Psoas muscle (tissue), 8 donors: ENCODE results near the gene NOTCH4. TPM values are rescaled to one million over a fixed set of nuclear protein-coding genes. Genes with fewer than 3 reads are reported as not detected.

ENCODE experiments used
- ATAC-seq, 4 donors: fragments of 200-7000 bp; cut with Tn5 transposase; one replicate each; pipeline ENCODE4 v1.9.1; 2020; ENCODE audit warnings: moderate library complexity in 3 of 4, mild to moderate bottlenecking in 2 of 4
- DNase-seq, 2 donors: peaks; one replicate each; pipeline ENCODE4 v3.0.0-alpha.2; 2020
- H3K27ac ChIP-seq: fragments of 200-600 bp; one replicate; pipeline ENCODE4 v1.8.0; 2022
- H3K27me3 ChIP-seq, 3 donors: fragments of 200-600 bp in 1 of 3; one replicate each; pipeline versions ENCODE4 v1.6.1 to v1.8.0; 2013 to 2022; ENCODE audit warnings: low read length in 2 of 3, mild to moderate bottlenecking in 2 of 3, moderate library complexity in 1 of 3; ENCODE audit not compliant: insufficient read depth in 3 of 3
- H3K36me3 ChIP-seq, 2 donors: fragments of 200-600 bp in 1 of 2; one replicate each; pipeline versions ENCODE4 v1.6.1 to v1.8.0; 2013 to 2022; ENCODE audit warnings: low read depth in 1 of 2, mild to moderate bottlenecking in 1 of 2, moderate library complexity in 1 of 2; ENCODE audit not compliant: insufficient read depth in 1 of 2
- H3K4me1 ChIP-seq: fragments of 200-600 bp; one replicate; pipeline ENCODE4 v1.8.0; 2022
- H3K4me3 ChIP-seq: fragments of 200-600 bp; one replicate; pipeline ENCODE4 v1.8.0; 2022; ENCODE audit warnings: mild to moderate bottlenecking
- H3K9me3 ChIP-seq: fragments of 200-600 bp; one replicate; pipeline ENCODE4 v1.8.0; 2022
- WGBS, 3 donors: extraction: QIAGEN DNeasy Blood & Tissue Kit; methylation state at CpG; one replicate each; pipeline versions ENCODE4 v1.1.6 to v1.1.7; 2013; 5-methylcytosine and 5-hydroxymethylcytosine counted together
- intact Hi-C, 2 donors: fragments of 100-400 bp; cut with DNase I; formaldehyde crosslinking; loops; one replicate each; pipeline versions ENCODE4 v1.11.0 to v1.14.2; 2022
- polyA plus RNA-seq, 3 donors: library from polyadenylated mRNA; stranded (reverse); fragments of 200-250 nt; gene quantifications; one replicate each; pipeline ENCODE4 v1.2.3, GENCODE V29; 2013
- total RNA-seq, 4 donors: library from RNA; stranded (reverse); fragmentation: NEBNext Ultra II Directional in 2 of 4; extraction: Animal tissue kit (Norgen Biotek cat#: 25700) in 2 of 4; gene quantifications; one replicate each; pipeline versions ENCODE4 v1.2.1 to v1.2.4, GENCODE V29; 2021 to 2023
- TF ChIP-seq, protein P1 (sequence below): fragments of 200-600 bp; IDR thresholded peaks from one replicate; pipeline ENCODE4 v1.8.0; 2022; ENCODE audit warnings: antibody characterized with exemption
- donor health status: healthy with polysubstance abuse.
- donor health status: DM: no; HTN: no; CAD: no; lungs with moderate emphysema.
- donor health status: Bipolar disorder and iron deficiency.
- donor health status: healthy.
- donor health status: DM: yes; HTN: yes; CAD: no.
- donor health status: DM: no; HTN: no; CAD: no.
- donor health status: DM: no; HTN: no; CAD: no.
- donor health status: DM: yes; HTN: yes; CAD: no.

NOTCH4 gene
- total and polyA plus RNA-seq, 7 donors: 9.7 to 19.5 (median 12.6) TPM

DNA sequence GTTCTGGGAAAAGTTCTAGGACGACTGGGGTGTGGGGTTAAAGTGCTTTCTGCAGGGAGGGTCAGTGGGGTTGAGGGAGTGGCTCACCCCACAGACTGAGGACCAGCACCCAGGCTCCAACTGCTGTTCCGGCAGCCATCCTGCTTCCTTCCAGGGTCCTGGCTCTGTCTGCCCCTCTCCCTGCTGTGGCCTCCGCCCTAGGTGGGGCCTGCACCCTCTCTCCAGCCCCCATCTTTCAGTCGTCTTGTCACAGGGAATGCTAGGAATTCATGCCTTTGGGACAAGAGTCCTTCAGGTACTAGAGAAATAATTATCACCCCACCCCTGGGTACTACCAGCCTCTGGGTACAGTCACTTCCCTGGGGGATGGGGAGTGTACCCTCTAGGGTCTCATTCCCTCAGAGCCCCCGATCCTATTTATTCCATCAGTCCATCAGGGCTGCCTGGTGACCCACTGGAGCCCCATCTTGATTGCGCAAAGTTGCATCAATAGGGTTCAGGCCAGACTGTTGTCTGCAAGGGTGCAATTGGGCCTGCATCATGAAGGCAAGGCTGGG lies 39.7 kb downstream of the NOTCH4 start, which contains the start of gene AGER:
Gene AGER, minus strand, starts transcription at position 170 of the 557 bp plus-strand sequence. Its CDS starts 31 bp downstream, at position 139.
- peaks cover 26% of the 10 kb centered on the region for H3K4me1 ChIP-seq
- 64 to 74% (median 68%) methylated on average over 6 of the region's 6 CpGs for WGBS, 3 donors
- DNase-seq: no peak
- H3K27ac ChIP-seq: peak within 1 kb of the TSS; percentile 76
- intact Hi-C loops: no loop called here
- H3K27me3 ChIP-seq: no peaks in the 10 kb centered on the region
- peak within 1 kb of the TSS; percentile 22 for H3K4me3 ChIP-seq
- TF ChIP-seq, protein P1, sequence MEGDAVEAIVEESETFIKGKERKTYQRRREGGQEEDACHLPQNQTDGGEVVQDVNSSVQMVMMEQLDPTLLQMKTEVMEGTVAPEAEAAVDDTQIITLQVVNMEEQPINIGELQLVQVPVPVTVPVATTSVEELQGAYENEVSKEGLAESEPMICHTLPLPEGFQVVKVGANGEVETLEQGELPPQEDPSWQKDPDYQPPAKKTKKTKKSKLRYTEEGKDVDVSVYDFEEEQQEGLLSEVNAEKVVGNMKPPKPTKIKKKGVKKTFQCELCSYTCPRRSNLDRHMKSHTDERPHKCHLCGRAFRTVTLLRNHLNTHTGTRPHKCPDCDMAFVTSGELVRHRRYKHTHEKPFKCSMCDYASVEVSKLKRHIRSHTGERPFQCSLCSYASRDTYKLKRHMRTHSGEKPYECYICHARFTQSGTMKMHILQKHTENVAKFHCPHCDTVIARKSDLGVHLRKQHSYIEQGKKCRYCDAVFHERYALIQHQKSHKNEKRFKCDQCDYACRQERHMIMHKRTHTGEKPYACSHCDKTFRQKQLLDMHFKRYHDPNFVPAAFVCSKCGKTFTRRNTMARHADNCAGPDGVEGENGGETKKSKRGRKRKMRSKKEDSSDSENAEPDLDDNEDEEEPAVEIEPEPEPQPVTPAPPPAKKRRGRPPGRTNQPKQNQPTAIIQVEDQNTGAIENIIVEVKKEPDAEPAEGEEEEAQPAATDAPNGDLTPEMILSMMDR: no peak
- ATAC-seq: no peak
- peaks cover 0 to 59% of the 10 kb centered on the region in 2 donors for H3K36me3 ChIP-seq
- no peaks in the 10 kb centered on the region for H3K9me3 ChIP-seq

DNA sequence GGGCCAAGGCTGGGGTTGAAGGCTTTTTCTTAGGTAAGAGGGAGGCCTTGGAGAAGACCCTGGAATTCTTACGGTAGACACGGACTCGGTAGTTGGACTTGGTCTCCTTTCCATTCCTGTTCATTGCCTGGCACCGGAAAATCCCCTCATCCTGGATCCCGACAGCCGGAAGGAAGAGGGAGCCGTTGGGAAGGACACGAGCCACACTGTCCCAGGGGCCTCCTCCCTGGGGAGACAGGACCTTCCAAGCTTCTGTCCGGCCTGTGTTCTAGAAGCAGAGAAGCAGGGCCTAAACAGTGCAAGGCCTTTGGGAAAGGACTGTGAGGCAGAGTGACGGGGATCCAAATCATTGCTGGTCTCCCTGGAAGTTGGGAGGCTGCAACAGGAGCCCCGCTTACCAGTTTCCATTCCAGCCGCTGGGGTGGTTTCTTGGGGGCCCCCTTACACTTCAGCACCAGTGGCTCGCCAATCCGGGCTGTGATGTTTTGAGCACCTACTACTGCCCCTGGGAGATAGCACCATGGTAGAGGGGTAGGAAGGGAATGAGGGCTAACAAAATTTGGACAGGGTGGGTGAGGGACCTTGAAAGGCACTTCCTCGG lies 40.3 kb downstream of the NOTCH4 start:
- Histone ChIP-seq H3K9me3 (no peaks in the 10 kb centered on the region), H3K36me3 (peaks cover 0 to 59% of the 10 kb centered on the region in 2 donors), H3K27ac (peak overlapping the region; percentile 55), H3K27me3 (no peaks in the 10 kb centered on the region), H3K4me1 (peaks cover 29% of the 10 kb centered on the region), H3K4me3 (no peak overlapping the region)
- TF ChIP-seq, protein P1: no peak
- intact Hi-C loops: no loop called here
- ATAC-seq (no peak), DNase-seq (no peak)
- 64 to 70% (median 67%) methylated on average over 15 of the region's 15 CpGs for WGBS, 3 donors

DNA sequence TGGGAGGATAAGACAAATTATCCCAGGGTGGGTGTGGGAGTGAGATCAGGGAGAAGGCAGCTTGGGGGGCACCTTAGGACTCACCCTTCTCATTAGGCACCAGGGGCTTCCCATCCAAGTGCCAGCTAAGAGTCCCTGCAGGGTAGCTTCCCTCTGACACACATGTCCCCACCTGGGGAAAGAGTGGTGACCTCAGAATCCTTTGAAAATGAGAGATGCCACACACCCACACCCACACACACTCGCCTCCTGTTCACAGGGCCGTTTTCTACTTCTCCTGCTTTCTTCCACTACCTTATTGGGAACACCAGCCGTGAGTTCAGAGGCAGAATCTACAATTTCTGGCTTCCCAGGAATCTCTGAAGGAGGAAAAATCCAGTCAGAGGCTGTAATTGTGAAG lies 40.8 kb downstream of the NOTCH4 start:
- Histone ChIP-seq H3K27ac (peak overlapping the region; percentile 55), H3K9me3 (no peaks in the 10 kb centered on the region), H3K4me3 (no peak overlapping the region), H3K4me1 (peaks cover 26% of the 10 kb centered on the region), H3K27me3 (no peaks in the 10 kb centered on the region), H3K36me3 (peaks cover 0 to 59% of the 10 kb centered on the region in 2 donors)
- DNase-seq: no peak
- intact Hi-C loops: no loop called here
- 77 to 79% (median 78%) methylated on average over 3 of the region's 3 CpGs for WGBS, 3 donors
- no peak for ATAC-seq
- TF ChIP-seq, protein P1: no peak

DNA sequence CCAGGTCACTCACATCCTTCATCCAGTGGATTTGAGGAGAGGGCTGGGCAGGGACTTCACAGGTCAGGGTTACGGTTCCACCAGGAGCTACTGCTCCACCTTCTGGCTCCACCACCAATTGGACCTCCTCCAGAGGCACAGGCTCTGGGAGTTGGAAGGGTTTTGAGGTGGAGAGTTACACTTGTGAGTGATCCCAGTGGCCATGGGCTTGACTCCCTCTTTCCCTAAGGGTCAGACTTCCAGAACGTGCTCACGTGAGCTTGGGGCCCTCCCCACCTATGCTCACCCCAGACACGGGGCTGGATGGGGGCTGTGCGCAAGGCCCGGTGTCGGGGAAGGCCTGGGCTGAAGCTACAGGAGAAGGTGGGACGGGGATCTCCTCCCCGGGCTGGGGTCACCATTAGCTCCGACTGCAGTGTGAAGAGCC lies 41.3 kb downstream of the NOTCH4 start:
- WGBS, 3 donors: 54 to 70% (median 61%) methylated on average over 10 of the region's 10 CpGs
- H3K4me1 ChIP-seq: peaks cover 26% of the 10 kb centered on the region
- H3K27ac ChIP-seq: peak overlapping the region; percentile 55
- DNase-seq (no peak), ATAC-seq (no peak)
- no peaks in the 10 kb centered on the region for H3K9me3 ChIP-seq
- peaks cover 0 to 54% of the 10 kb centered on the region in 2 donors for H3K36me3 ChIP-seq
- no peaks in the 10 kb centered on the region for H3K27me3 ChIP-seq
- intact Hi-C loops: no loop called here
- TF ChIP-seq, protein P1: no peak
- H3K4me3 ChIP-seq: no peak overlapping the region
